Measurements from ENCODE around the gene ZNF320. TPM values are rescaled to one million over a fixed set of nuclear protein-coding genes. Genes with fewer than 3 reads are reported as not detected.
A peak's percentile ranks its signal among the peaks of the same experiment; 100 is the strongest.

ZNF320 gene
- total RNA-seq, 2 donors from 2014 or later, result 20.0 to 42.9 TPM

DNA sequence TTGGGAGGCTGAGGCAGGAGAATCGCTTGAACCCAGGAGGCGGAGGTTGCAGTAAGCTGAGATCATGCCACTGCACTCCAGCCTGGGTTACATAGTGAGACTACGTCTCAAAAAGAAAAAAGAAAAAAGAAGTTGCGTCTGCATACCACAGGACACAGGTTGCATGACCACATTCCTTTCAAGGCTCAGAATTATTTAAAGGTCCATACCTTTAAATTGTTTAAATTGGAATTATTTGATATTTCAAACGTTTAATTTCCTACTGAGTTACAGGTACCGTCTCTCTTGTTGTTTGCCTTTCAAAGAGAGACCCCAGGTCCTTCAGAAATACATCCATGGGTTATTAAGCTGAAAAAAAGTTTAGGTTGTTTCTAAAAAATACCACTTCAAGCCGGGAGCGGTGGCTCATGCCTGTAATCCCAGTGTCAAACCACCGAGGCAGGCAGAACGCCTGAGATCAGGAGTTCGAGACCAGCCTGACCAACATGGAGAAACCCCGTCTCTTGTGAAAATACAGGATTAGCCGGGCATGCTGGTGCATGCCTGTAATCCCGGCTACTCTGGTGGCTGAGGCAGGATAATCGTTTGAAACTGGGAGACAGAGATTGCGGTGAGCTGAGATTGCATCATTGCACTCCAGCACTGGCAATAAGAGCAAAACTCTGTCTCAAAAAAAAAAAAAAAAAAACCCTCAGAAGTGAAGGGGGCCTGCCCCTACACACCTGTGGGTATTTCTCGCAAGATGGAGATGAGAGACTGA is 46.6 kb upstream of the ZNF320 start:
- Histone ChIP-seq H3K27me3 (replicated peaks; ENCODE audit: insufficient read depth) (no peaks in the 10 kb centered on the region), H3K36me3 (no peaks in the 10 kb centered on the region), H3K27ac (peak overlapping the region; percentile 93 to 94), H3K4me3 (no peak overlapping the region), H3K9me3 (no peaks in the 10 kb centered on the region), H3K4me1 (replicated peaks) (peaks cover 7% of the 10 kb centered on the region)
- peak; percentile 42 for DNase-seq (ENCODE audit: low spot score)
- intact Hi-C loops (cut with DNase I), result no loop called here
- TF ChIP-seq POLR2AphosphoS5 (IDR thresholded peaks at IDR 0.05) (peak; percentile 36), POLR2A (IDR thresholded peaks at IDR 0.05) (no peak)
- TF ChIP-seq, protein P1, sequence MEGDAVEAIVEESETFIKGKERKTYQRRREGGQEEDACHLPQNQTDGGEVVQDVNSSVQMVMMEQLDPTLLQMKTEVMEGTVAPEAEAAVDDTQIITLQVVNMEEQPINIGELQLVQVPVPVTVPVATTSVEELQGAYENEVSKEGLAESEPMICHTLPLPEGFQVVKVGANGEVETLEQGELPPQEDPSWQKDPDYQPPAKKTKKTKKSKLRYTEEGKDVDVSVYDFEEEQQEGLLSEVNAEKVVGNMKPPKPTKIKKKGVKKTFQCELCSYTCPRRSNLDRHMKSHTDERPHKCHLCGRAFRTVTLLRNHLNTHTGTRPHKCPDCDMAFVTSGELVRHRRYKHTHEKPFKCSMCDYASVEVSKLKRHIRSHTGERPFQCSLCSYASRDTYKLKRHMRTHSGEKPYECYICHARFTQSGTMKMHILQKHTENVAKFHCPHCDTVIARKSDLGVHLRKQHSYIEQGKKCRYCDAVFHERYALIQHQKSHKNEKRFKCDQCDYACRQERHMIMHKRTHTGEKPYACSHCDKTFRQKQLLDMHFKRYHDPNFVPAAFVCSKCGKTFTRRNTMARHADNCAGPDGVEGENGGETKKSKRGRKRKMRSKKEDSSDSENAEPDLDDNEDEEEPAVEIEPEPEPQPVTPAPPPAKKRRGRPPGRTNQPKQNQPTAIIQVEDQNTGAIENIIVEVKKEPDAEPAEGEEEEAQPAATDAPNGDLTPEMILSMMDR (IDR thresholded peaks at IDR 0.05), result peak in 1 of 4 experiments; percentile 4
- WGBS, result 49% methylated on average over 17 of the region's 17 CpGs

GRCh38 chr19:52943134-52943883 is 45.9 kb upstream of the ZNF320 start:
- Histone ChIP-seq H3K4me1 (replicated peaks) (peaks cover 7% of the 10 kb centered on the region), H3K4me3 (peak overlapping the region; percentile 70 to 87), H3K27me3 (replicated peaks; ENCODE audit: insufficient read depth) (no peaks in the 10 kb centered on the region), H3K27ac (peak overlapping the region; percentile 93 to 94), H3K36me3 (no peaks in the 10 kb centered on the region), H3K9me3 (no peaks in the 10 kb centered on the region)
- WGBS, result 56% methylated on average over 29 of the region's 29 CpGs
- no peak for DNase-seq (ENCODE audit: low spot score)
- intact Hi-C loops (cut with DNase I), result no loop called here
- TF ChIP-seq, protein P1 (IDR thresholded peaks at IDR 0.05), result no peak

DNA sequence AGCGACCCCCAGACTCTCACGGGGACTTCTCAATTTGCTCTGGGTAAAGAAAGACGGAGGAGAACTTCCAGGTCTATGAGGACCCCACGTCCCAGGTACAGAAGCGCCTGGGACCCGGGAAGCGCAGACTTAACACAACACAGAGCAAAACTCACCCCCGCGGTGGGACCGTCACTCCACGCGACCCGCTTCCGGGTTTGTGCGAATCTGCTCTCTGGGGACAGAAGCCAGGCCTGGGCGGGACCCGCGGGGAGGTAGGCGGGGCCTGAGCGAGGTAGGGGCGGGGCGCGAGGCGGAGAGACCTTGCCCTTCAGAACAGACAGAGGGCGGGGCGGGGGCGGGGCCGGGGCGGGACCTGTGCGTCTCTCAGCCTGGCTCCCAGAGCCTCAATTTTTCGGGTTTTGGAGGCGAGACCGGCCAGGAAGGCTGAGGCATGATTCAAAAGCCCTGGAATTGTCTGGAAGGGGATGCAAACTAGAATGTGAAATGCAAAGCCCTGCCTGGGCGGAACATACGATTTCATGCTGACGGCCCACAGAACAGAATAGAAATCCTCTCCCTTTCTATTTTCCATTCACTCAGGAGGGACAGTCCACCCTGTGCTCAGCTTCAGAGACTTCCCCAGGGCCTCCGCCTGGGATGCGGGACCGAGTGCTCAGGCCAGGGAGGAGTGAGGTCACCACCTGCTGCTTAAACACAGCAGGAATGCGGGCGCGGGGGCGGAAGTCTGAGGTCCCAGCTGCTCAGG is 45.1 kb upstream of the ZNF320 start:
- H3K36me3 ChIP-seq, result no peaks in the 10 kb centered on the region
- DNase-seq (ENCODE audit: low spot score), result peak; percentile 95
- no peaks in the 10 kb centered on the region for H3K9me3 ChIP-seq
- intact Hi-C loops (cut with DNase I), result no loop called here
- WGBS, result 1% methylated on average over 42 of the region's 43 CpGs
- H3K27me3 ChIP-seq (replicated peaks; ENCODE audit: insufficient read depth), result no peaks in the 10 kb centered on the region
- H3K4me3 ChIP-seq, result peak overlapping the region; percentile 70 to 87
- peak; percentile 94 for TF ChIP-seq POLR2A (IDR thresholded peaks at IDR 0.05)
- peak; percentile 95 for TF ChIP-seq POLR2AphosphoS5 (IDR thresholded peaks at IDR 0.05)
- TF ChIP-seq, protein P1 (IDR thresholded peaks at IDR 0.05), result no peak
- H3K4me1 ChIP-seq (replicated peaks), result peaks cover 12% of the 10 kb centered on the region
- peak overlapping the region; percentile 93 to 94 for H3K27ac ChIP-seq

- intact Hi-C loops (cut with DNase I), result no loop called here
- peak overlapping the region; percentile 93 to 94 for H3K27ac ChIP-seq
- TF ChIP-seq POLR2A (IDR thresholded peaks at IDR 0.05) (no peak), POLR2AphosphoS5 (IDR thresholded peaks at IDR 0.05) (no peak)
- TF ChIP-seq, protein P1 (IDR thresholded peaks at IDR 0.05), result no peak
- H3K9me3 ChIP-seq, result no peaks in the 10 kb centered on the region
- H3K4me3 ChIP-seq, result peak overlapping the region; percentile 70 to 87
- under 1% methylated on average over 26 of the region's 26 CpGs for WGBS
- H3K27me3 ChIP-seq (replicated peaks; ENCODE audit: insufficient read depth), result no peaks in the 10 kb centered on the region
- H3K36me3 ChIP-seq, result no peaks in the 10 kb centered on the region
- DNase-seq (ENCODE audit: low spot score), result peak; percentile 21
- H3K4me1 ChIP-seq (replicated peaks), result peaks cover 16% of the 10 kb centered on the region
These were observed 44.5 kb upstream of the ZNF320 start for GRCh38 chr19:52941941-52942385.
